GM12878 (cell line): ENCODE results near the gene YPEL3. TPM values are rescaled to one million over a fixed set of nuclear protein-coding genes. Genes with fewer than 3 reads are reported as not detected.

Experiments
- ATAC-seq: fragments of 200-7000 bp; cut with Tn5 transposase; 3 replicates; pipeline ENCODE4 v1.9.1; 2020; ENCODE audit warnings: mild to moderate bottlenecking, moderate library complexity
- BruUV-seq: library from RNA; stranded (reverse); fragments of 400-500 nt; replicated peaks from 2 replicates; lab custom pipeline; 2021; lab: Mats Ljungman, UMichigan
- CTCF ChIA-PET: fragments of 300-600 bp; sonication (Branson Sonifier 250); formaldehyde crosslinking; extraction: SDS; loops from one replicate; lab custom pipeline; 2021; ENCODE audit warnings: inconsistent platforms; lab: Yijun Ruan, JAX
- POLR2A ChIA-PET: fragments of 350-600 bp; formaldehyde crosslinking; extraction: SDS; loops from one replicate; lab custom pipeline; 2021; ENCODE audit warnings: inconsistent platforms; lab: Charles Lee
- RAD21 ChIA-PET: fragments of 300-600 bp; sonication (Branson Sonifier 250); formaldehyde crosslinking; loops from one replicate; lab custom pipeline; 2023; ENCODE audit warnings: antibody characterized with exemption; ENCODE audit not compliant: unreplicated experiment; lab: Charles Lee
- SMC1A ChIA-PET: fragments of 300-600 bp; sonication (Branson Sonifier 250); formaldehyde crosslinking; loops from one replicate; lab custom pipeline; 2023; ENCODE audit not compliant: unreplicated experiment, uncharacterized antibody; lab: Charles Lee
- DNase-seq: peaks from one replicate; pipeline ENCODE4 v3.0.0-alpha.2; 2011; ENCODE audit warnings: low read depth, low spot score
- FAIRE-seq: peaks from 3 replicates; lab custom pipeline; 2011; peaks lifted over from hg19 to GRCh38; lab: Jason Lieb, UNC
- H2AFZ ChIP-seq: 2 replicates; pipeline ENCODE4 v1.6.0; 2011; ENCODE audit warnings: low read depth, low read length, control low read depth; ENCODE audit not compliant: control insufficient read depth
- H3K27ac ChIP-seq: 2 replicates; pipeline ENCODE4 v1.5.1; 2011; ENCODE audit warnings: control low read depth; ENCODE audit not compliant: control insufficient read depth, insufficient read depth
- H3K27me3 ChIP-seq, 2 experiments: replicated peaks in 1 of 2; 2 replicates each; pipeline versions ENCODE4 v1.6.0 to v1.6.1; 2011; ENCODE audit warnings: low read length in 1 of 2; ENCODE audit not compliant: control insufficient read depth in 2 of 2, insufficient read depth in 2 of 2
- H3K36me3 ChIP-seq, 2 experiments: 2 replicates each; pipeline ENCODE4 v1.5.1; 2011; ENCODE audit warnings: low read length in 1 of 2; ENCODE audit not compliant: control insufficient read depth in 2 of 2, insufficient read depth in 2 of 2
- H3K4me1 ChIP-seq: 2 replicates; pipeline ENCODE4 v1.6.1; 2011; ENCODE audit warnings: mild to moderate bottlenecking, low read length, moderate library complexity, mixed read lengths; ENCODE audit not compliant: control insufficient read depth, insufficient read depth
- H3K4me2 ChIP-seq: 2 replicates; pipeline ENCODE4 v1.6.0; 2011; ENCODE audit warnings: control low read depth; ENCODE audit not compliant: control insufficient read depth, insufficient read depth
- H3K4me3 ChIP-seq: fragments of 200-600 bp; sonication (generic); 2 replicates; pipeline ENCODE4 v1.5.1; 2016
- H3K79me2 ChIP-seq: 2 replicates; pipeline ENCODE4 v1.6.0; 2011; ENCODE audit warnings: low read length; ENCODE audit not compliant: control insufficient read depth, insufficient read depth
- H3K9ac ChIP-seq: 2 replicates; pipeline ENCODE4 v1.8.0; 2011; ENCODE audit warnings: low read length, control low read depth, mixed read lengths; ENCODE audit not compliant: control insufficient read depth, insufficient read depth
- H3K9me3 ChIP-seq: replicated peaks from 3 replicates; pipeline ENCODE4 v1.5.1; 2011; ENCODE audit warnings: mild to moderate bottlenecking, low read length; ENCODE audit not compliant: control insufficient read depth, insufficient read depth
- H4K20me1 ChIP-seq: 2 replicates; pipeline ENCODE4 v1.6.0; 2011; ENCODE audit not compliant: control insufficient read depth, insufficient read depth
- HCFC1 ChIP-seq: fragments of 150-350 bp; IDR thresholded peaks from 2 replicates; pipeline ENCODE4 v1.6.1; 2014; ENCODE audit warnings: low read length
- HDGF ChIP-seq: fragments of 450-650 bp; IDR thresholded peaks from 2 replicates; pipeline ENCODE4 v1.6.1; 2016; ENCODE audit warnings: antibody characterized with exemption
- IKZF1 ChIP-seq: fragments of 450-650 bp; conservative IDR thresholded peaks from 2 replicates; pipeline ENCODE4 v1.6.1; 2017; ENCODE audit warnings: antibody characterized with exemption, mild to moderate bottlenecking
- MEF2A ChIP-seq: IDR thresholded peaks from 2 replicates; pipeline ENCODE4 v1.6.1; 2011; ENCODE audit warnings: low read depth, mild to moderate bottlenecking, low read length, moderate library complexity; ENCODE audit not compliant: insufficient read depth
- MYC ChIP-seq: IDR thresholded peaks from 2 replicates; pipeline ENCODE4 v1.6.1; 2011; ENCODE audit warnings: mild to moderate bottlenecking, low read length, moderate library complexity, inconsistent platforms; ENCODE audit not compliant: insufficient read depth, insufficient replicate concordance, insufficient read length, severe bottlenecking
- SMARCA5 ChIP-seq: fragments of 450-650 bp; IDR thresholded peaks from 2 replicates; pipeline ENCODE4 v1.6.1; 2017; ENCODE audit warnings: mild to moderate bottlenecking
- WGBS: methylation state at CpG from one replicate; pipeline ENCODE4 v1.1.6; 2016; ENCODE audit warnings: low lambda C conversion rate; ENCODE audit not compliant: insufficient replicate concordance, insufficient coverage; ENCODE audit errors: missing lambda C conversion rate; 5-methylcytosine and 5-hydroxymethylcytosine counted together
- in situ Hi-C: fragments of 300-500 bp; cut with MboI; formaldehyde crosslinking; loops from 9 replicates; pipeline ENCODE4 v1.14.3; 2018; ENCODE audit warnings: mixed read lengths
- intact Hi-C: fragments of 100-400 bp; cut with micrococcal nuclease; formaldehyde crosslinking; loops from one replicate; pipeline ENCODE4 v1.14.2; 2022; ENCODE audit not compliant: unreplicated experiment
- polyA plus RNA-seq, 11 experiments: library from polyadenylated mRNA; depleted of rRNA in 4 of 11; unstranded in 6 of 11; stranded (reverse) in 5 of 11; fragments of >200 nt; fragmentation: Nextera tagmentation in 4 of 11; fragmentation: Illumina TruSeq in 1 of 11; extraction: Ambion mirVana in 4 of 11; extraction: Trizol in 1 of 11; gene quantifications; 1 replicate in 1 of 11; 2 replicates in 10 of 11; pipeline versions ENCODE4 v1.2.1 to v1.2.3, GENCODE V29; 2011 to 2016; ENCODE audit warnings: inconsistent platforms in 2 of 11, missing spikeins in 2 of 11, low read depth in 1 of 11
- total RNA-seq, 4 experiments: library from RNA; depleted of rRNA in 3 of 4; stranded (reverse); fragments of >200 nt in 3 of 4; fragmentation: Illumina TruSeq in 1 of 4; extraction: Trizol in 1 of 4; gene quantifications; 2 replicates each; pipeline versions ENCODE4 v1.2.1 to v1.2.3, GENCODE V29; 2013 to 2021
- TF ChIP-seq, protein P1 (sequence below): fragments of 450-650 bp; IDR thresholded peaks from 2 replicates; pipeline ENCODE4 v1.6.1; 2017; ENCODE audit warnings: mild to moderate bottlenecking, moderate library complexity
- TF ChIP-seq, protein P2 (sequence below): fragments of 450-650 bp; IDR thresholded peaks from 2 replicates; pipeline ENCODE4 v1.6.1; 2017; ENCODE audit warnings: low read depth, mild to moderate bottlenecking, moderate library complexity

YPEL3 gene
- total and polyA plus RNA-seq, 10 of the 15 experiments (the other 5 are each of a cell fraction or from before 2014, with no cell fraction given): 1.3 to 22.0 (median 12.1) TPM

DNA sequence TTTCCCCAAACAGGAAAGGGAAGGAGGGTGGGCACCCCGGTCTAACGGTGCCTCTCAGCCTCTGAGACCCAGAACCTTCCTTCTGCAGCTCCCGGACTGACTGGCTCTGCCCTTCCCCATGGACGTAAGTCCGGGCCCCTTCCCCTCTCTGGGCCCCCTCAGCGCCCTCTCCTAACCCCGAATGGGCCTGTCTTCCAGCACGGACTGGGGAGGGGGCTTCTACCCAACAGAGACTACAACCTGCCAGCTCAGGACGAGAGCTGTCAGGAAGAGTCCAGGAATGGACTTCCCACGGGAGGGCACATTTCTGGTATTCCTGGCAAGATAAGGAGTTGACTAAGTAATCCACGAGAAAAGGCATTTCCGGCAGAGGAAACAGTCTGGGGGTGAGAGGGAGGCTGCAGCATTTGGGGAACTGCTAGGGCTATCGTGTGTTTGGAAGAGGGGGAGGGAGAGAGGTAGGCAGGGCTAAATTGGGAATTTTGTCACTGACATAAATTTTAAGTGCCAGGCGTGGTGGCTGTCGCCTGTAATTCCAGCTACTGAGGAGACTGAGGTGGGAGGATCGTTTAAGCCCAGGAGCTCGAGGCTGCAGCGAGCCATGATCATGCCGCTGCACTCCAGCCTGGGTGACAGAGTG lies 42.5 kb downstream of the YPEL3 start:
- ChIA-PET CTCF (interaction anchor here (0.6 to 4.8 kb wide), 5 partner anchors 12 to 86 kb away, joined by 3 to 51 read pairs (median 4); partner anchors contain the start of genes ALDOA and TBX6), SMC1A (no interaction called here), RAD21 (no interaction called here), POLR2A (interaction anchor here (0.7 to 2.7 kb wide), 5 partner anchors 10 to 246 kb away, joined by 3 to 9 read pairs (median 6); partner anchors contain the start of genes ALDOA, HIRIP3, INO80E and TAOK2)
- H3K4me1 ChIP-seq: peaks cover 3% of the 10 kb centered on the region; the same call in 1 of the 2 replicates
- TF ChIP-seq MYC (no peak), IKZF1 (0 out of 2 replicates have a peak, but pooled peaks have one; percentile 6)
- H3K4me3 ChIP-seq: peak overlapping the region; percentile 83
- 7% methylated on average over 19 of the region's 19 CpGs for WGBS
- no peaks in the 10 kb centered on the region for H3K79me2 ChIP-seq
- no peaks in the 10 kb centered on the region for H4K20me1 ChIP-seq
- no peaks in the 10 kb centered on the region for H3K36me3 ChIP-seq
- BruUV-seq: no TSS peak
- peak overlapping the region; percentile 60 for H3K4me2 ChIP-seq
- H3K27me3 ChIP-seq: no peaks in the 10 kb centered on the region
- peak; percentile 24 for ATAC-seq
- intact Hi-C loops: no loop called here
- FAIRE-seq: no peak
- DNase-seq: no peak
- H2AFZ ChIP-seq: peak overlapping the region; percentile 91
- peak overlapping the region; percentile 71 for H3K9ac ChIP-seq
- in situ Hi-C loops: no loop called here
- no peaks in the 10 kb centered on the region for H3K9me3 ChIP-seq
- no peak overlapping the region; the same call in 1 of the 2 replicates for H3K27ac ChIP-seq

DNA sequence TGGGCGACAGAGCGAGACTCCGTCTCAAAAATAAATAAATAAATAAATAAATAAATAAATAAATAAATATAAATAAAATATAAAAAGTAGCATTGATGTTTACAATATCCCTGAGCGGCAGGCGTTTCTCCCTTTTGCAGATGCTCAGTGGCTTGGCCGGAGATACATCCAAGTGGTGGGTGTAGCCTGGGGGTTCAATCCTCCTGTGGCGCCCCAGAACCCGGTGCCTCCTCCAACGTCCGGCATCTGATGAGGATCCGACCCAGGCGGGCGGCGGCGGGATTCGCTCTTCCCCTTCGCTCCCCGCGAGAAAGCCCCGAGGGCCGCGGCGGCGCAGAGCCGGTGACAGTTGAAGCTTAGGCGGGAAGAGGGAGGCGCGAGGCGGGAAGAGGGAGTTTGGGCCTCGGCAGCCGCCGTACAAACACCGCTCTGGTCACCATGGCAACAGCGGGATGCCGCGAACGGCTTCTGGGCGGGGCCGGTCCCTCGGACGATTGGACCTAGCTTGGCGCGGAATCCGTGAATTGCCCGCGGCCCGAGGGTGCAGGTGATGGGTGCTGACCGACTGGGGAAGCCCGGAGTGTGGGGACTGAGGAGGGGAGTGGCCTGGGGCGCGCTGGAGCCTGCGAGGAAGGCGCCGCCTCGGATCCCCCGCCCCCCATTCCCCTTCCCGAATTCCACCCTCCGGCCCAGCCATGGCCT lies 43.2 kb downstream of the YPEL3 start:
- ATAC-seq (peak; percentile 90), FAIRE-seq (no peak), DNase-seq (peak; percentile 74)
- H3K4me1 ChIP-seq: peaks cover 3% of the 10 kb centered on the region; the same call in 1 of the 2 replicates
- no peaks in the 10 kb centered on the region for H3K27me3 ChIP-seq
- intact Hi-C loops (no loop called here), in situ Hi-C loops (no loop called here)
- POLR2A ChIA-PET: interaction anchor here (0.7 to 2.7 kb wide), 7 partner anchors 10 to 245 kb away, joined by 3 to 9 read pairs (median 4); partner anchors contain the start of genes ALDOA, HIRIP3, INO80E and TAOK2
- no peaks in the 10 kb centered on the region for H3K36me3 ChIP-seq
- peak overlapping the region; percentile 83 for H3K4me3 ChIP-seq
- H3K79me2 ChIP-seq: no peaks in the 10 kb centered on the region
- no peaks in the 10 kb centered on the region for H4K20me1 ChIP-seq
- no TSS peak for BruUV-seq
- SMC1A ChIA-PET: interaction anchor here (1.4 kb wide), 1 partner anchor 39 kb away, joined by 5 read pairs; the partner anchor contains the start of gene TBX6
- CTCF ChIA-PET: interaction anchor here (0.9 to 4.8 kb wide), 5 partner anchors 9 to 77 kb away, joined by 3 to 51 read pairs (median 4); partner anchors contain the start of genes ALDOA and TBX6
- WGBS: 3% methylated on average over 52 of the region's 58 CpGs
- H2AFZ ChIP-seq: peak overlapping the region; percentile 91
- peak overlapping the region; percentile 60 for H3K4me2 ChIP-seq
- peak overlapping the region; percentile 55 for H3K27ac ChIP-seq
- peak overlapping the region; percentile 71 for H3K9ac ChIP-seq
- no peaks in the 10 kb centered on the region for H3K9me3 ChIP-seq
- RAD21 ChIA-PET: no interaction called here
- TF ChIP-seq, protein P1, sequence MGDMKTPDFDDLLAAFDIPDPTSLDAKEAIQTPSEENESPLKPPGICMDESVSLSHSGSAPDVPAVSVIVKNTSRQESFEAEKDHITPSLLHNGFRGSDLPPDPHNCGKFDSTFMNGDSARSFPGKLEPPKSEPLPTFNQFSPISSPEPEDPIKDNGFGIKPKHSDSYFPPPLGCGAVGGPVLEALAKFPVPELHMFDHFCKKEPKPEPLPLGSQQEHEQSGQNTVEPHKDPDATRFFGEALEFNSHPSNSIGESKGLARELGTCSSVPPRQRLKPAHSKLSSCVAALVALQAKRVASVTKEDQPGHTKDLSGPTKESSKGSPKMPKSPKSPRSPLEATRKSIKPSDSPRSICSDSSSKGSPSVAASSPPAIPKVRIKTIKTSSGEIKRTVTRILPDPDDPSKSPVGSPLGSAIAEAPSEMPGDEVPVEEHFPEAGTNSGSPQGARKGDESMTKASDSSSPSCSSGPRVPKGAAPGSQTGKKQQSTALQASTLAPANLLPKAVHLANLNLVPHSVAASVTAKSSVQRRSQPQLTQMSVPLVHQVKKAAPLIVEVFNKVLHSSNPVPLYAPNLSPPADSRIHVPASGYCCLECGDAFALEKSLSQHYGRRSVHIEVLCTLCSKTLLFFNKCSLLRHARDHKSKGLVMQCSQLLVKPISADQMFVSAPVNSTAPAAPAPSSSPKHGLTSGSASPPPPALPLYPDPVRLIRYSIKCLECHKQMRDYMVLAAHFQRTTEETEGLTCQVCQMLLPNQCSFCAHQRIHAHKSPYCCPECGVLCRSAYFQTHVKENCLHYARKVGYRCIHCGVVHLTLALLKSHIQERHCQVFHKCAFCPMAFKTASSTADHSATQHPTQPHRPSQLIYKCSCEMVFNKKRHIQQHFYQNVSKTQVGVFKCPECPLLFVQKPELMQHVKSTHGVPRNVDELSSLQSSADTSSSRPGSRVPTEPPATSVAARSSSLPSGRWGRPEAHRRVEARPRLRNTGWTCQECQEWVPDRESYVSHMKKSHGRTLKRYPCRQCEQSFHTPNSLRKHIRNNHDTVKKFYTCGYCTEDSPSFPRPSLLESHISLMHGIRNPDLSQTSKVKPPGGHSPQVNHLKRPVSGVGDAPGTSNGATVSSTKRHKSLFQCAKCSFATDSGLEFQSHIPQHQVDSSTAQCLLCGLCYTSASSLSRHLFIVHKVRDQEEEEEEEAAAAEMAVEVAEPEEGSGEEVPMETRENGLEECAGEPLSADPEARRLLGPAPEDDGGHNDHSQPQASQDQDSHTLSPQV: no peak
- 0 out of 2 replicates have a peak, but pooled peaks have one; percentile 11 for TF ChIP-seq SMARCA5
- TF ChIP-seq, protein P2, sequence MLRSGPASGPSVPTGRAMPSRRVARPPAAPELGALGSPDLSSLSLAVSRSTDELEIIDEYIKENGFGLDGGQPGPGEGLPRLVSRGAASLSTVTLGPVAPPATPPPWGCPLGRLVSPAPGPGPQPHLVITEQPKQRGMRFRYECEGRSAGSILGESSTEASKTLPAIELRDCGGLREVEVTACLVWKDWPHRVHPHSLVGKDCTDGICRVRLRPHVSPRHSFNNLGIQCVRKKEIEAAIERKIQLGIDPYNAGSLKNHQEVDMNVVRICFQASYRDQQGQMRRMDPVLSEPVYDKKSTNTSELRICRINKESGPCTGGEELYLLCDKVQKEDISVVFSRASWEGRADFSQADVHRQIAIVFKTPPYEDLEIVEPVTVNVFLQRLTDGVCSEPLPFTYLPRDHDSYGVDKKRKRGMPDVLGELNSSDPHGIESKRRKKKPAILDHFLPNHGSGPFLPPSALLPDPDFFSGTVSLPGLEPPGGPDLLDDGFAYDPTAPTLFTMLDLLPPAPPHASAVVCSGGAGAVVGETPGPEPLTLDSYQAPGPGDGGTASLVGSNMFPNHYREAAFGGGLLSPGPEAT: peak; percentile 56; the same call in 1 of the 2 replicates
- 0 out of 2 replicates have a peak, but pooled peaks have one; percentile 39 for TF ChIP-seq MEF2A
- TF ChIP-seq HDGF: no peak
- peak; percentile 67 for TF ChIP-seq HCFC1
